ENCODE results near the gene DNAH14.
A peak's percentile ranks its signal among the peaks of the same experiment; 100 is the strongest.
"Not testable (repeated sequence)": the region's sequence is repeated elsewhere in the genome, so short reads cannot be mapped to it uniquely, and the experiment has no call there.

DNAH14 gene

GRCh38 chr1:224929335-224930237 is at the start of gene DNAH14:
Gene DNAH14 (plus strand): TSS chr1:224929675. CDS start chr1:224952703, 23,028 bp downstream.
- DNase-seq (ENCODE audit: low read depth): peak; percentile 83

- no peak for DNase-seq (ENCODE audit: low read depth)
These were observed 48.7 kb upstream of the DNAH14 start for GRCh38 chr1:224880593-224881307.

- not testable (repeated sequence) for DNase-seq (ENCODE audit: low read depth)
These were observed 48.2 kb upstream of the DNAH14 start for GRCh38 chr1:224881308-224881692.

GRCh38 chr1:224881762-224882211 is 47.7 kb upstream of the DNAH14 start:
- DNase-seq (ENCODE audit: low read depth): no peak

GRCh38 chr1:224882264-224882663 is 47.2 kb upstream of the DNAH14 start:
- DNase-seq (ENCODE audit: low read depth): no peak

GRCh38 chr1:224883091-224883490 is 46.4 kb upstream of the DNAH14 start:
- no peak for DNase-seq (ENCODE audit: low read depth)

- DNase-seq (ENCODE audit: low read depth): peak; percentile 16
These were observed 45.1 kb upstream of the DNAH14 start for GRCh38 chr1:224884361-224884801.

GRCh38 chr1:224885376-224885775 is 44.1 kb upstream of the DNAH14 start:
- DNase-seq (ENCODE audit: low read depth): not testable (repeated sequence)

GRCh38 chr1:224894915-224895314 is 34.6 kb upstream of the DNAH14 start:
- peak; percentile 6 for DNase-seq (ENCODE audit: low read depth)

- no peak for DNase-seq (ENCODE audit: low read depth)
These were observed 33.2 kb upstream of the DNAH14 start for GRCh38 chr1:224896130-224896781.

GRCh38 chr1:224897529-224898327 is 31.7 kb upstream of the DNAH14 start:
- DNase-seq (ENCODE audit: low read depth): no peak

- no peak for DNase-seq (ENCODE audit: low read depth)
These were observed 30.5 kb upstream of the DNAH14 start for GRCh38 chr1:224898937-224899336.

- no peak for DNase-seq (ENCODE audit: low read depth)
These were observed 29.3 kb upstream of the DNAH14 start for GRCh38 chr1:224900062-224900630.

GRCh38 chr1:224901087-224901810 is 28.2 kb upstream of the DNAH14 start:
- no peak for DNase-seq (ENCODE audit: low read depth)

- DNase-seq (ENCODE audit: low read depth): no peak
These were observed 25.5 kb upstream of the DNAH14 start for GRCh38 chr1:224903955-224904354.

GRCh38 chr1:224906340-224906739 is 23.1 kb upstream of the DNAH14 start:
- no peak for DNase-seq (ENCODE audit: low read depth)

- no peak for DNase-seq (ENCODE audit: low read depth)
These were observed 18.3 kb upstream of the DNAH14 start for GRCh38 chr1:224911217-224911616.

GRCh38 chr1:224914292-224914900 is 15.1 kb upstream of the DNAH14 start:
- DNase-seq (ENCODE audit: low read depth): no peak

GRCh38 chr1:224919508-224919907 is 10.0 kb upstream of the DNAH14 start:
- DNase-seq (ENCODE audit: low read depth): no peak

- no peak for DNase-seq (ENCODE audit: low read depth)
These were observed 8.5 kb upstream of the DNAH14 start for GRCh38 chr1:224920930-224921329.
